Right ventricle myocardium superior (tissue), 1 donor: ENCODE measurements around the gene KANK4. TPM values are rescaled to one million over a fixed set of nuclear protein-coding genes. Genes with fewer than 3 reads are reported as not detected.

Experiments
- ATAC-seq: fragments of 200-7000 bp; cut with Tn5 transposase; one replicate; pipeline ENCODE4 v1.9.1; 2020; ENCODE audit warnings: mild to moderate bottlenecking; ENCODE audit not compliant: poor library complexity
- DNase-seq: peaks from one replicate; pipeline ENCODE4 v3.0.0-alpha.2; 2020
- intact Hi-C: fragments of 100-400 bp; cut with DNase I; formaldehyde crosslinking; loops from one replicate; pipeline ENCODE4 v1.11.2; 2022
- total RNA-seq: library from RNA; stranded (reverse); fragmentation: NEBNext Ultra II Directional; extraction: Animal tissue kit (Norgen Biotek cat#: 25700); gene quantifications from one replicate; pipeline ENCODE4 v1.2.1, GENCODE V29; 2021
- donor health status: DM: no; HTN: yes; CAD: no; lungs with severe emphysema.

KANK4 gene
- total RNA-seq, 1 donor from 2014 or later: 0.38 TPM

DNA sequence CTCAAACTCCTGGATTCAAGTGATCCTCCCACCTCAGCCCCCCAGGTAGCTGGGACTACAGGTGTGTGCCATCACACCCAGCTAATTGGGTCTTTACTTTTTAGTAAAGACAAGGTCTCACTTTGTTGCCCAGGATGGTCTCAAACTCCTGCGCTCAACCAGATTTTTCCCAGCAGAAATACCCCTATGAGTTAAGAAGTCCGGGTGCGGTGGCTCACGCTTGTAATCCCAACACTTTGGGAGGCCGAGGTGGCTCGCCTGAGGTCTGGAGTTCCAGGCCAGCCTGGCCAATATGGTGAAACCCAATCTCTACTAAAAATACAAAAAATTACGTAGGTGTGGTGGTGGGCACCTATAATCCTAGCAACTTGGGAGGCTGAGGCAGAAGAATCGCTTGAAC, 131.1 kb downstream of the KANK4 start:
- DNase-seq (no peak), ATAC-seq (no peak)
- intact Hi-C loops: no loop called here

DNA sequence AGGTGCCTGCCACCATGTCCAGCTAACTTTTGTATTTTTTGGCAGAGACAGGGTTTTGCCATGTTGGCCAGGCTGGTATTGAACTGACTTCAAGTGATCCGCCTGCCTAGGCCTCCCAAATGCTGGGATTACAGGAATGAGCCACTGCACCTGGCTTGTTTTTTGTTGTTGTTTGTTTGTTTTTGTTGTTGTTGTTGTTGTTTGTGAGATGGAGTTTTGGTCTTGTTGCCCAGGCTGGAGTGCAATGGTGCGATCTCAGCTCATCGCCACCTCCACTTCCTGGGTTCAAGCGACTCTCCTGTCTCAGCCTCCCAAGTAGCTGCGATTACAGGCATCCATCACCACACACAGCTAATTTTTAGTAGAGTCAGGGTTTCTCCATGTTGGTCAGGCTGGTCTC, 131.7 kb downstream of the KANK4 start:
- intact Hi-C loops: no loop called here
- ATAC-seq: no peak
- no peak for DNase-seq

Other genes with a start within 250 kb of the KANK4 start
- gene L1TD1, start 124.6 kb downstream of the KANK4 start, total RNA-seq: not detected
- 12.3 TPM for gene USP1, start 117.6 kb upstream of the KANK4 start, total RNA-seq